Measurements from ENCODE around the gene CALU. TPM values are rescaled to one million over a fixed set of nuclear protein-coding genes. Genes with fewer than 3 reads are reported as not detected.

The CALU gene
- polyA plus RNA-seq, 1 donor from 2014 or later = 38.1 TPM

GRCh38 chr7:128733278-128733645, 5.9 kb upstream of the CALU start:
- no peak overlapping the region for H3K4me3 ChIP-seq (ENCODE audit: low read length)
- H3K27ac ChIP-seq (ENCODE audit: low read length) = no peak overlapping the region
- no peaks in the 10 kb centered on the region for H3F3A ChIP-seq (ENCODE audit: insufficient read depth, low read length, poor library complexity, severe bottlenecking)
- TF ChIP-seq SMC3 (conservative IDR thresholded peaks at IDR 0.05; ENCODE audit: poor library complexity) (no peak), RAD21 (conservative IDR thresholded peaks at IDR 0.05) (no peak), CTCF (IDR thresholded peaks at IDR 0.05; ENCODE audit: poor library complexity, severe bottlenecking) (no peak), EP300 (conservative IDR thresholded peaks at IDR 0.05; ENCODE audit: poor library complexity, severe bottlenecking) (no peak), REST (IDR thresholded peaks at IDR 0.05; ENCODE audit: borderline replicate concordance) (no peak), MXI1 (conservative IDR thresholded peaks at IDR 0.05; ENCODE audit: poor library complexity, severe bottlenecking) (no peak), EZH2 (IDR thresholded peaks at IDR 0.05; ENCODE audit: borderline replicate concordance, insufficient read depth, low read length, poor library complexity, severe bottlenecking) (no peak), POLR2AphosphoS5 (IDR thresholded peaks at IDR 0.05) (no peak), TAF1 (IDR thresholded peaks at IDR 0.05; ENCODE audit: low read depth) (no peak)
- no peaks in the 10 kb centered on the region for H3K9me3 ChIP-seq (ENCODE audit: low read length)
- no peak overlapping the region for H3K9ac ChIP-seq (ENCODE audit: low read length)
- no peaks in the 10 kb centered on the region for H3K36me3 ChIP-seq (ENCODE audit: insufficient read depth, low read length)
- no peak overlapping the region for H3K4me2 ChIP-seq (ENCODE audit: low read length)
- H4K20me1 ChIP-seq (ENCODE audit: insufficient read depth) = no peaks in the 10 kb centered on the region
- no peaks in the 10 kb centered on the region for H3K79me2 ChIP-seq (replicated peaks; ENCODE audit: insufficient read depth, low read length)
- H3K9me2 ChIP-seq (ENCODE audit: insufficient read depth, low read length) = no peaks in the 10 kb centered on the region
- no peaks in the 10 kb centered on the region for H3K27me3 ChIP-seq (ENCODE audit: insufficient read depth, low read depth, low read length)
- no peak overlapping the region for H2AFZ ChIP-seq (ENCODE audit: low read depth, low read length)

GRCh38 chr7:128734890-128735289, 4.3 kb upstream of the CALU start:
- Histone ChIP-seq H4K20me1 (ENCODE audit: insufficient read depth) (no peaks in the 10 kb centered on the region), H3K27ac (ENCODE audit: low read length) (no peak overlapping the region), H3K27me3 (ENCODE audit: insufficient read depth, low read depth, low read length) (no peaks in the 10 kb centered on the region), H3K9me2 (ENCODE audit: insufficient read depth, low read length) (no peaks in the 10 kb centered on the region), H3K9me3 (ENCODE audit: low read length) (no peaks in the 10 kb centered on the region), H3K79me2 (replicated peaks; ENCODE audit: insufficient read depth, low read length) (peaks cover 3% of the 10 kb centered on the region), H3K4me3 (ENCODE audit: low read length) (no peak overlapping the region), H3K9ac (ENCODE audit: low read length) (no peak overlapping the region), H3K4me2 (ENCODE audit: low read length) (no peak overlapping the region), H2AFZ (ENCODE audit: low read depth, low read length) (no peak overlapping the region), H3K36me3 (ENCODE audit: insufficient read depth, low read length) (no peaks in the 10 kb centered on the region), H3F3A (ENCODE audit: insufficient read depth, low read length, poor library complexity, severe bottlenecking) (peaks cover under 1% of the 10 kb centered on the region)
- TF ChIP-seq EP300 (conservative IDR thresholded peaks at IDR 0.05; ENCODE audit: poor library complexity, severe bottlenecking) (no peak), RAD21 (conservative IDR thresholded peaks at IDR 0.05) (no peak), CTCF (IDR thresholded peaks at IDR 0.05; ENCODE audit: poor library complexity, severe bottlenecking) (no peak), REST (IDR thresholded peaks at IDR 0.05; ENCODE audit: borderline replicate concordance) (no peak), POLR2AphosphoS5 (IDR thresholded peaks at IDR 0.05) (no peak), EZH2 (IDR thresholded peaks at IDR 0.05; ENCODE audit: borderline replicate concordance, insufficient read depth, low read length, poor library complexity, severe bottlenecking) (no peak), MXI1 (conservative IDR thresholded peaks at IDR 0.05; ENCODE audit: poor library complexity, severe bottlenecking) (no peak), SMC3 (conservative IDR thresholded peaks at IDR 0.05; ENCODE audit: poor library complexity) (no peak), TAF1 (IDR thresholded peaks at IDR 0.05; ENCODE audit: low read depth) (no peak)
